ENCODE measurements around the gene CD101. TPM values are rescaled to one million over a fixed set of nuclear protein-coding genes. Genes with fewer than 3 reads are reported as not detected.

The CD101 gene
- total and polyA plus RNA-seq, 10 donors: 1.0 to 15.9 (median 6.8) TPM

DNA sequence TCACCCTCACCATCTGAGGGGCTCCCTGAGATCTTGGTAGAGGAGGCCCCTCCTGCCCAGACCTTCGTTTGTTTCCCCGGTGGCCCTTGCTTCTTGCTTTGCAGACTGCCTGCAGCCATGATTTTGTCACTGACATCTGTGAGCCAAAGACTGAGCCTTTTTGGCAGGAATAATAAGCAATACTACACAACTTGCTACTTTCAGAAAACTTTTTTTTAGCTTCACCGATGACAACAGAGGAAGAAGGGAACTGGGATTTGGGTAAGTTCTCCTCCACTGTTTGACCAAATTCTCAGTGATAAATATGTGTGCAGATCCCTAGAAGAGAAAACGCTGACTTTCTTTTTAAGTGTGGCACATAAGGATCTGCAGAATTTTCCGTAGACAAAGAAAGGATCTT lies 11.7 kb upstream of the CD101 start:
- Histone ChIP-seq H3K4me1 (peaks cover 0 to 38% (median 0%) of the 10 kb centered on the region in 6 donors), H3K36me3 (no peaks in the 10 kb centered on the region), H3K9me3 (no peaks in the 10 kb centered on the region), H3K27me3 (replicated peaks in 1 of 7) (no peaks in the 10 kb centered on the region), H3K27ac (peak overlapping the region in 2 of 8 donors; percentile 47 to 61), H3K4me3 (no peak overlapping the region)
- TF ChIP-seq POLR2A (IDR thresholded peaks at IDR 0.05): no peak
- no peak for TF ChIP-seq POLR2AphosphoS5 (IDR thresholded peaks at IDR 0.05)
- no peak for TF ChIP-seq CTCF (IDR thresholded peaks at IDR 0.05 in 8 of 11, conservative IDR thresholded peaks at IDR 0.05 in 3 of 11)
- intact Hi-C loops (cut with DNase I; ENCODE audit: low total_unique reads): no loop called here
- 68 to 84% (median 75%) methylated on average over 5 of the region's 5 CpGs for whole genome bisulfite sequencing, 5 donors
- DNase-seq: no peak

- H3K27me3 ChIP-seq (replicated peaks in 1 of 7): no peaks in the 10 kb centered on the region
- WGBS, 5 donors: 64 to 87% (median 77%) methylated on average over 12 of the region's 12 CpGs
- TF ChIP-seq CTCF (IDR thresholded peaks at IDR 0.05 in 8 of 11, conservative IDR thresholded peaks at IDR 0.05 in 3 of 11) (no peak), POLR2AphosphoS5 (IDR thresholded peaks at IDR 0.05) (no peak), POLR2A (IDR thresholded peaks at IDR 0.05) (no peak)
- intact Hi-C loops (cut with DNase I; ENCODE audit: low total_unique reads): no loop called here
- no peak overlapping the region for H3K4me3 ChIP-seq
- no peaks in the 10 kb centered on the region for H3K9me3 ChIP-seq
- no peaks in the 10 kb centered on the region for H3K36me3 ChIP-seq
- no peak for DNase-seq
- H3K4me1 ChIP-seq: peaks cover 0 to 38% (median 0%) of the 10 kb centered on the region in 6 donors
- H3K27ac ChIP-seq: peak overlapping the region in 5 of 8 donors; percentile 31 to 82 (median 61)
Measured at GRCh38 chr1:116990612-116991151, 10.9 kb upstream of the CD101 start.

- 28 to 72% (median 62%) methylated on average over 2 of the region's 2 CpGs for WGBS, 5 donors
- no peaks in the 10 kb centered on the region for H3K27me3 ChIP-seq (replicated peaks in 1 of 7)
- H3K27ac ChIP-seq: peak overlapping the region in 4 of 8 donors; percentile 61 to 82 (median 68)
- H3K4me1 ChIP-seq: peaks cover 0 to 35% (median 0%) of the 10 kb centered on the region in 6 donors
- no peaks in the 10 kb centered on the region for H3K36me3 ChIP-seq
- DNase-seq: no peak
- no peak overlapping the region for H3K4me3 ChIP-seq
- intact Hi-C loops (cut with DNase I; ENCODE audit: low total_unique reads): no loop called here
- no peaks in the 10 kb centered on the region for H3K9me3 ChIP-seq
- TF ChIP-seq POLR2A (IDR thresholded peaks at IDR 0.05) (no peak), POLR2AphosphoS5 (IDR thresholded peaks at IDR 0.05) (no peak), CTCF (IDR thresholded peaks at IDR 0.05 in 8 of 11, conservative IDR thresholded peaks at IDR 0.05 in 3 of 11) (no peak)
Measured at GRCh38 chr1:116991171-116991845, 10.3 kb upstream of the CD101 start.

DNA sequence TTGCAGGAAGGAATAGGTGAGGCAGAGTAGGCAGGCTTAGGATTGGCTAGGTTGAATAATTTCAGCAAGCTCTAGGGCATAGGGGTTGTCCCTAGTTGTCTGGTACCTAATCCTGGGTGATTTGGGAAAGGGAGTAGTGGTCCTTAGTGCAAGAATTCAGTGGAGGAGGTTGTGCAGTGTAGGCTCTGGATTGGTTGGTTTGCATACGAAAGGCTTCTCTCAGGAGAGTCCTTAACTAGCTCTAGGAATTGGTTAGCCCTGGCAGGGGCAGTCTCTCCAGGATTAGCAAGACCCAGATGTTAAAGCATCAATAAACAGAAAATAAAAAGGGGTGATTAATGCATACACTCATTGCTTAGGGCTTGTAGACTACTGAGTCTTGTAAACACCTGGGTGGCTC lies 9.6 kb upstream of the CD101 start:
- DNase-seq: no peak
- peak overlapping the region in 4 of 8 donors; percentile 61 to 82 (median 68) for H3K27ac ChIP-seq
- 90 to 100% (median 96%) methylated on average over 1 of the region's 1 CpG for WGBS, 5 donors

More for the DNA sequence above, 9.6 kb upstream of the CD101 start:
- Histone ChIP-seq H3K27me3 (replicated peaks in 1 of 7) (no peaks in the 10 kb centered on the region), H3K4me1 (peaks cover 0 to 29% (median 0%) of the 10 kb centered on the region in 6 donors), H3K4me3 (no peak overlapping the region), H3K36me3 (no peaks in the 10 kb centered on the region), H3K9me3 (no peaks in the 10 kb centered on the region)
- intact Hi-C loops (cut with DNase I; ENCODE audit: low total_unique reads): no loop called here
- TF ChIP-seq POLR2A (IDR thresholded peaks at IDR 0.05) (no peak), POLR2AphosphoS5 (IDR thresholded peaks at IDR 0.05) (no peak), CTCF (IDR thresholded peaks at IDR 0.05 in 8 of 11, conservative IDR thresholded peaks at IDR 0.05 in 3 of 11) (no peak)

Data from spleen (tissue), 11 donors.